NCI-H748 (cell line): ENCODE measurements around the gene CSRP2.

ENCODE experiments used
- DNase-seq: peaks from one replicate; lab custom pipeline; 2025; ENCODE audit not compliant: unreplicated experiment; lab: John Stamatoyannopoulos, UW

The CSRP2 gene

GRCh38 chr12:76878899-76879709 is at the start of gene CSRP2:
Gene CSRP2 (minus strand): TSS chr12:76879019. CDS start chr12:76866260, 12,759 bp downstream.
- peak; percentile 96 for DNase-seq

GRCh38 chr12:76927170-76927784 is 48.5 kb upstream of the CSRP2 start:
- DNase-seq, result peak; percentile 41

GRCh38 chr12:76925135-76925534 is 46.3 kb upstream of the CSRP2 start:
- DNase-seq, result no peak

GRCh38 chr12:76922866-76923265 is 44.0 kb upstream of the CSRP2 start:
- DNase-seq, result no peak

GRCh38 chr12:76921891-76922664 is 43.3 kb upstream of the CSRP2 start:
- no peak for DNase-seq

GRCh38 chr12:76921100-76921471 is 42.3 kb upstream of the CSRP2 start:
- no peak for DNase-seq

- DNase-seq, result no peak
Observed at GRCh38 chr12:76920172-76921099, 41.6 kb upstream of the CSRP2 start.

GRCh38 chr12:76919383-76920171 is 40.8 kb upstream of the CSRP2 start:
- peak; percentile 26 for DNase-seq

- no peak for DNase-seq
Observed at GRCh38 chr12:76916170-76916540, 37.3 kb upstream of the CSRP2 start.

- no peak for DNase-seq
Observed at GRCh38 chr12:76915361-76916169, 36.7 kb upstream of the CSRP2 start.

- no peak for DNase-seq
Observed at GRCh38 chr12:76914102-76914859, 35.5 kb upstream of the CSRP2 start.

- peak; percentile 68 for DNase-seq
Observed at GRCh38 chr12:76909290-76909689, 30.5 kb upstream of the CSRP2 start.

GRCh38 chr12:76908303-76909017 is 29.6 kb upstream of the CSRP2 start:
- no peak for DNase-seq

- DNase-seq, result no peak
Observed at GRCh38 chr12:76901628-76902380, 23.0 kb upstream of the CSRP2 start.

GRCh38 chr12:76899522-76899921 is 20.7 kb upstream of the CSRP2 start:
- no peak for DNase-seq

- no peak for DNase-seq
Observed at GRCh38 chr12:76898442-76898841, 19.6 kb upstream of the CSRP2 start.

GRCh38 chr12:76896274-76896673 is 17.5 kb upstream of the CSRP2 start:
- DNase-seq, result no peak
